ENCODE data around the gene ROBO2. TPM values are rescaled to one million over a fixed set of nuclear protein-coding genes. Genes with fewer than 3 reads are reported as not detected.

The ROBO2 gene
- total RNA-seq, 1 donor from 2014 or later, result 7.1 TPM

DNA sequence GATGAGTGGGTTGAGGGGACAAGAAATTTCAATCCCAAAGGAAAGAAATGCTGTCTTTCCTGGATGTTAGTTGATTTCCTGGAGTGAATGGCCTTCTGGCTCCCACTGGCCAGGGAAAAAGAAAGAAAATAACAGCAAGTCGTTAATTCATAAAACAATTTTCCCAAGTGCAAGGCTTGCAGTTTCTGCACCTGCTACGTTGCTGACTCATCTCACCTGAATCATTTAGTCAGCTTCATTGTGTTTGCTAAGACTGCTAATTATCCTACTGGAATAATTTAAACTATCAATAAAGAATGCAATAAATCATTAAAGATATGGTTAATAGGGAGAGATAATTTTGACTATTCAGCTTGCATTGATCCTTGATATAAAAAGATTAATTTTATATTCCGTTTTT lies 387.6 kb downstream of the ROBO2 start:
- no peak for ATAC-seq

GRCh38 chr3:77436908-77437307 lies 397.0 kb downstream of the ROBO2 start:
- ATAC-seq, result no peak

GRCh38 chr3:77446084-77446483 lies 406.2 kb downstream of the ROBO2 start:
- no peak for ATAC-seq

DNA sequence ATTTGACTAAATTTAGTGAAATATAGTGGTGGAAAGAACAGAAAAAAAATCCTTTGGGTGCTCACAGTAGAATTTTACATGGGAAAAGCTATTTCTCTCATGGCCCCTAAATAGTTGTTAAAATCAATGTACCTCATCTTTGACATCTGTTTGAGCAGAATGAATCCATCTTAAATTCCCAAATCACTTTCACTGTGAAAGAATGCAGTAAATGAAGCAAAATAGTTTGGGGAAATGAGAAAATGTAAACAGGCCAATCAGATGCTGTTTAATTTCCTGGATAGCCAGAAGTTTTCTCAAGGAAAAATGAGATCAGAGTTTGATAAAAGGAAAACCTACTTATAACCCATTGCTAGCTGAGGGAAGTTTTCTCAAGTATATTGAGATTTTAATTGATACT lies 406.9 kb downstream of the ROBO2 start:
- no peak for ATAC-seq

DNA sequence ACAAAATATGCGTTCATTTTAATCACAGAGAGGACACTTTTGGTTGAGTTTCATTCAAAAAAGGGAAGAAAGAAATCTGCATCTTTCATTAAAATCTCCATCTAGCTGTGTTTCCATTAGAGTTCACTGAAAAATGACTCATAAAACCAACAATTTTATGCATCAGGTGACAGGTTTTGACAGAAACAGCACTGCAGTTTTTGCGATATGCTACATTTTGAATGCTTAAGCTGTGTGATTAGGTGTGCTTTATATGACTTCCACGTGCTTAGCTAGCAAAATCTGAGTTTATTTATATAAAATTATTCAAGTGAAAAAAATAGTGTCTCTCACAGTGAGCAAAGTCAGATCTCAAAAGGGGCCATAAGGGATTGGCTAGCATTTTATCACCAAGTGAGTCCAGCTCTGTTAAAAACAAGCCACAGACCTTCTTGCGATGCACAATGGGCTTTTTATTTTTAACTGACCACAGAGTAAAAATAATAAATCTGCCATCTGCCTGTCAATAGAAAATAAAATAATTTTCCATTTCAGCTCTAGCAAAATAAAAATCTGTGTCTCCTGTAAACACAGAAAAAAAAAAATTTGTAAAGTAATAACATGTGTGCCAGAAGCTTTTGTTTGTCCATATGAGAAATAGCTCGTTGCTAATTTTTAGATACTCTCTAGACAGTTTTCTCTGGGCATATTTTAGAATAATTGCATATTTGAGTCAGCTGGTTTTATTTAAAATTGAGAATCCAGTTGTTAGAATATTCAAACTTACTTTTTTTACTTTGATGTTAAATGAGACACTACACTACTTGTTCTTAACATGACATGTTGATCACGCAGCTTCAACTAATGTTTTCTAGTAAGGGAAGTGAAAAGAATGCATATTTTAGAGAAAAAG lies 409.8 kb downstream of the ROBO2 start:
- ATAC-seq, result no peak

GRCh38 chr3:77456431-77456830 lies 416.5 kb downstream of the ROBO2 start:
- ATAC-seq, result no peak

DNA sequence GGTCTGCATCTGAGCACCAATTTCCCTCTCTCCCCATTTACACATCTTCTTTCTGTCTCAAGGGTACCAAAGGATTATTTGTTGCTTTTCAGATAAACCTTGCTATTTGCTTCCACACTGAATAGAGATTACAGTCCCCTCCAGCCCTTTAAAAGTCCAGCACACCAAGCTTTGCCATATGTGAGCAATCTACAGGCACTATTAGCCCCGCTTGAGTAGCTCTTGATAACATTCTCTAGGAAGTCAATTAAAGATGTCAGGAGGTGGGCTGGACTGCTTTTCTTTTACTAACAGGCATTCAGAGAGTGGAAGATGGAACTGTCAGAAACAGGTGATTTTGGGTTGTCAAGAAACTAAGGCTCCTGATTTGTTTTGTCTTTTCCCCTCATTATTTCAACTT lies 417.0 kb downstream of the ROBO2 start:
- ATAC-seq, result no peak

DNA sequence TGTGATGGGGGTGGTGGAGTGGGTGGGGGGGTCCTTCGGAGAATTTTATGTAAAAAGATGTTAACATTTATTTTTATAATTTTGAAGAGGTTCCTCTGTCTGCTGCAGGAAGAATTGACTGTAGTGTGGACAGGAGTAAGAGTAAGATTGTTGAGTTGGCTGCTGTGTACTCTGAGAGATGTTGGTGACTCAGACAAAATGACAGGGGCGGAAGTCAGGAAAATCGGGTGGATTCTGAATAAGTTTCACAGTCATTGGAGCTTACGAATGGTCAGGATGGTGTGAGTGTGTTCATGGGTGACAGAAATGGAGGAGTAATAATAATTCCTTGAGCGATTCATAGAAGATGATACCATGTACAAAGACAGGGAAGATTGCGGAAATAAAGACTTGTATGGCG lies 420.0 kb downstream of the ROBO2 start:
- no peak for ATAC-seq

- no peak for ATAC-seq
These were observed 420.4 kb downstream of the ROBO2 start for GRCh38 chr3:77460326-77460725.

DNA sequence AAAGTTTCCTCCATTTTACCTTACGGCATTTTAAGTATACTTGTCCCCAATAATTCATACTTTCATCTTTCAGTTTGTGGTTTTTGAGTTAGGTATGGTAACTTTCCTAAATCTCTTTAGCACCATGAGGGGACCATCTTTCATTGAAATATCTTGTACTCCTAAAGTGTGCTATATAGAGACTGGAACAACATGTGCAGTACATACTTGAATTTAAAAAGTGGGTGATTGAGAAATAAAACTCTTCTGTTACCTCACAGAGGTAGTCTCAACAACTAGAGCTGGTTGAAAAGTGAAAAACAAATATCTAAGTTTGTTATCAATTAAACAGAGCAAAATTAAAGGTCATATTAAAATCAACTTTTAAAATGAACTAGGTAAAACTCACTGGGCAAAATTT lies 423.1 kb downstream of the ROBO2 start:
- ATAC-seq, result no peak

- ATAC-seq, result no peak
These were observed 424.3 kb downstream of the ROBO2 start for GRCh38 chr3:77464111-77464688.

DNA sequence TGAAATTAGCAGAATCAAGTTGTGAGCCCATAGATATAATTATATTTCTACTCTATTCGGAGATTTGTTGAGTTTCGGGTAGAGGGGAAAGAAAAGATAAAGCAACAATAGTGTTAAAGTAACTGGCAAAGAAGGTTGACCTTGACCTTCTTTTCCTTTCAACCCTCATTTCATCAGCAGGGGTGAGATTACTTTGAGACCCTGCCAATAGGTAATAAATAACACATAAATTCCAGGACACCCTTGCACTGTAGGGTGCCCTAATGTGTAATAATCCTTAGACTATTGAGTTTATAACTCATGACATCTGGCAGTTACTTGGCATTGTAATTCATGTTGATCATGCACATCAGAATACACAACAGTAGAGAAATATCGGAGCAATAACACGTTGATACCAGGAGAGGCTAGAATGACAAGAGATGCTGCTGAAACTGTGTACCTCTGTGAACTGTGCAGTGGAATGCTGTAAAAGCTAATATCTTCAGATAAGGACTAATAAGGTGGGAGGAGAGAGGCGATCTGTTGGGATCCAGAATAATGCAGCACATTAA lies 426.7 kb downstream of the ROBO2 start:
- ATAC-seq, result no peak

DNA sequence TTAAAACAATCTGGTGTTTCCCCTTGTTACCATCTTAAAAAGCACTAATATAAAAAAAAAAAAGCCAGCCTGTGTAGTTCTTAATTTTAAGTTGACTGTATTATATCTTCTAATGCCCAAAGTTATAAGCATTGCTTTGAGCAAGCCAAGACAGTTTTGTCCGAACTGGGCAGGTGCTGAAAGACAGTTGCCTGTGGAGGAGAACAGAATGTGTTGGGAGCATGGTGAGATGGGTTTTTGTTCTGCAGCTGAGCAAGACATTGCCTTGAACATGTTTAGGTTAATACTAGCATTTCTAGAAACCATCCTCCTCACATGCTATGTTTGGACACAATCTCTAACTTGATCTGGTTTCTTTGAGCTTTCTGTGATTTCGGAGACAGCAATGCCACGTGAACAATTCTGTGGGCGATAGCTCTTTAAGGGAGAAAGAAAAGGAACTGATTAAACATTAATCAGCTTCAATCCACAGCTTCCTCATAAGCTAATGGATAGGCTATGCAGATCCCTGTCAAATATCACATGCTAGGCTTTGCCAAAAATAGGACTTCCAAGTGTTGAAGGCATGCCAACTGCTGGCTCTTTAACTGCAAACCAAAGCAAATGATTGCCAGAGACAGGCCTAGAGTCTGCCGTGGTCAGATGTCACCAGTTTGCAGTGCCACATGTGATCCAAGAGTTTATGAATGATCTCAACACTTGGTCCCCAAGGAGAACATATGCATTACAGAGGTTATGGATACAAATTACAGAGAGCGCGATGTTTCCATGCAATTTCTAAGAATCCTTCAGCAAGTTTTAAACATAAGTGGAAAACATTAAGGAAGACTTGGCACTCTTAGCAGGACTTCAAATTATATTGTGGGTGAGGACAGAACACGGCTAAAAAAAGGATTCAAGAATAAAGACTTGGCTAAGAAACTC lies 428.1 kb downstream of the ROBO2 start:
- ATAC-seq, result no peak

GRCh38 chr3:77468626-77469020 lies 428.7 kb downstream of the ROBO2 start:
- ATAC-seq, result no peak

- ATAC-seq, result no peak
These were observed 435.6 kb downstream of the ROBO2 start for GRCh38 chr3:77475507-77475906.

DNA sequence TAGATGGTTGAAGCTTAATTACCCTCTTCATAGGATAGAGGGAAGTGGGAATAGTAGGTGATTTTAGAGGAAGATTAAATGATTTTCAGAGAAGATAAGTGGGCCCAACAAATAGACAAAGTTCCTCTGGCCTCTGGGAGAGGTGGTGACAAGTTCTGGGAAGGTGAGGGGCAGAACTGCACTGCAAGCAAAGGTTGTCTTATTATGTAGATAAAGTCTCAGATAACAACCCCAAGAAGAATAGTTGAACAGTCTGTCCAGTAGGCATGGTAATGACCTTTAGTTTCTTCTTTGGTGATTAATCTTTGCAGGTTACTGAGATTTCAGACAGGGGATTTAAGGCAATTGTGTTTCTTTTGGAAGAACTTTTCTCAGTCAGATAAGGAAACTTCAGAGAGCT lies 439.1 kb downstream of the ROBO2 start:
- no peak for ATAC-seq

- no peak for ATAC-seq
These were observed 449.3 kb downstream of the ROBO2 start for GRCh38 chr3:77489216-77489615.

DNA sequence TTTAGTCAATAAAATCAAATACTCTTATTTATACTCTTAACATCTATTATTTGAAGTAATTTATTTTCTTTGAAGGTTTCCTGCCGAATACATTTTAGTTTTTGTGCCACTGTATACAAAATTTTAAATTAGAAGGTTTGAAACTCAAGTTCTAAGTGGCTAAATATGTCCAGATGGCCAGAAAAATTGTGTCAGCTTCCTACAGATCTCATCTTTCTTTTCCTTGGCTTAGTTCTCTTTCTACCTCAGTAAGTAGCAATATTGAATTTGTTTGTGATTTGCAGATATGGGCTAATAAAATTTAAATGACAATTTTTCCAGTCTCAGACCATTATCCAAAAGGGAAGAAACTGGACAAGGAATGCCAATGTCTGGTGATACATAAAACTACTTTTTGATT lies 452.1 kb downstream of the ROBO2 start:
- ATAC-seq, result no peak

GRCh38 chr3:77500721-77501120 lies 460.8 kb downstream of the ROBO2 start:
- ATAC-seq, result no peak

DNA sequence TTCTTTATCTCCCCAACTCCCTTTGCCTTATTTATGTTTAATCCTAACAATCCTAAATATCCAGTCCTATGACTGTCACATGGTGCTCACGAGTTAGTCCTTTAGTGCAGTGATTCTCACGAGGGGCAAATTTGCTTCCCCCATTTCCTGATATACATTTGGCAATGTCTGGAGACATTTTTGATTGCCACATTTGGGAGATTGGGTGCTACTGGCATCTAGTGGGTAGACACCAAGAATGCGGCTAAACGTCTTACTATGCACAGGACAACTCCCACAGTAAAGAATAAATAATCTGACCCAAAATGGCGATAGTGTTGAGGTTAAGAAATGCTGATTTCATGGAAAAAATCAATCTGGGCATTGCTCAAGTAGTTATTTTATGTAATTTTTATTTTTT lies 466.5 kb downstream of the ROBO2 start:
- no peak for ATAC-seq

GRCh38 chr3:77513542-77513941 lies 473.6 kb downstream of the ROBO2 start:
- ATAC-seq, result no peak

DNA sequence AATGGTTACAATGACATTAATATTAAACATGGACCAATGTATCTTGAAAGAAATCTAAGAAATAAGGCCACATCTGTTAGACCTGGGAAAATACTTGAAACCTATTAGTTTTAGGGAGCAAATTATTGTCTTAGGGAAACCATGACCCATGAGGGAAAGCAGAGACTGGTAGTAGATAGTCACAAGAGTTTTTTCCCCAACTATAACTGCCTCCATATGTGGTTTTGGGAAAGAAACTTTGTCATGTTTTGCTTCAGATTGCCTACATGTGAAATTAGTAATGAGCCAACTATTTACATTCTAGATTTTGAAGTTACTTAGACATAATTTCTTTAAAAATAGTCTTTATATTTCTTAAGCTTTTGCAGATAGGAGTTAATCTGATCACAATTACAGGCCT lies 474.9 kb downstream of the ROBO2 start:
- ATAC-seq, result no peak

- no peak for ATAC-seq
These were observed 484.6 kb downstream of the ROBO2 start for GRCh38 chr3:77524463-77524862.

Measured in esophagus mucosa (tissue), 1 donor.